ENCODE measurements around the gene SRD5A1.

Gene SRD5A1

DNA sequence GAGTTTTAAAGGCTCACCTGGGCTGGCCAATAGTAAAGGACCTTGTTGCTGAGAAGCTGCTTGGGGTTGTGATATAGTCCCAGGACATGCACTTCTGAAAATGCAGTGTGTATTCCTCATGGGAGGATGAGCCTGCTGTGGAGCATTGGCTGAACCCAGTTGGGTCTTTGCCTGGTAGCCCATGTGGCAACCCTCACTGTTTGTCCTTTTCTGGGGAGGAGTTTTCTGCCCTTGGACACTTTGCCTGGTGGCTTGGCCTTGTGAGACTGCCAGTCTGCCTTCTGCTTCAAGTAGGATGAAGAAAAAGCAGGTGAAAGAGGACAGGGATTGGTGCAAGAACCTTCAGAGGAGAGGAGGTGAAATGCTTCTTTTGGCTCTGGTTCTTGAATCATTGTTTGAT lies 84.0 kb downstream of the SRD5A1 start:
- H3K4me3 ChIP-seq (ENCODE audit: low read depth, low read length), result no peak overlapping the region
- TF ChIP-seq, protein P1, sequence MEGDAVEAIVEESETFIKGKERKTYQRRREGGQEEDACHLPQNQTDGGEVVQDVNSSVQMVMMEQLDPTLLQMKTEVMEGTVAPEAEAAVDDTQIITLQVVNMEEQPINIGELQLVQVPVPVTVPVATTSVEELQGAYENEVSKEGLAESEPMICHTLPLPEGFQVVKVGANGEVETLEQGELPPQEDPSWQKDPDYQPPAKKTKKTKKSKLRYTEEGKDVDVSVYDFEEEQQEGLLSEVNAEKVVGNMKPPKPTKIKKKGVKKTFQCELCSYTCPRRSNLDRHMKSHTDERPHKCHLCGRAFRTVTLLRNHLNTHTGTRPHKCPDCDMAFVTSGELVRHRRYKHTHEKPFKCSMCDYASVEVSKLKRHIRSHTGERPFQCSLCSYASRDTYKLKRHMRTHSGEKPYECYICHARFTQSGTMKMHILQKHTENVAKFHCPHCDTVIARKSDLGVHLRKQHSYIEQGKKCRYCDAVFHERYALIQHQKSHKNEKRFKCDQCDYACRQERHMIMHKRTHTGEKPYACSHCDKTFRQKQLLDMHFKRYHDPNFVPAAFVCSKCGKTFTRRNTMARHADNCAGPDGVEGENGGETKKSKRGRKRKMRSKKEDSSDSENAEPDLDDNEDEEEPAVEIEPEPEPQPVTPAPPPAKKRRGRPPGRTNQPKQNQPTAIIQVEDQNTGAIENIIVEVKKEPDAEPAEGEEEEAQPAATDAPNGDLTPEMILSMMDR (IDR thresholded peaks at IDR 0.05; ENCODE audit: low read depth, low read length), result no peak
- DNase-seq (ENCODE audit: low read depth, low spot score), result no peak
- in situ Hi-C loops (cut with HindIII; ENCODE audit: low sequenced_read_pairs), result no loop called here

DNA sequence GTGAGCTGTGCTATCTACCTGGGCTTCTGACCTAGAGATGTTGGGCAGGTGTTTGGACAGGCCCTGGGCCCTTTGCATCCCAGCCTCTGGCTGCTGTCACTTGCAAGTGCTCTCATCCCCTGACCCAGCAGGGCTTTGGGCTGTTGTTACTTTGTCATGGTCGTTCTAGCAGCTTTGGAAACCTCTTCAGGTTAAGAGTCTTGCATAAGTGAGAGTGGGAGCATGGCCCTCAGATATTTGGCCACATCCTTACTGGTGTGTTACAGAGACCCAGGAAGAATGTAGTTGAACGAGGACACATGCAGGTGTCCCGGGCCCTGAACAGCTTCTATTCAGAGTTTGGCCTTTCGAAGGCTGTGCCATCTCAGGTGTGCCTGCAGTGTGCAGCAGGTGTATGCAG lies 84.4 kb downstream of the SRD5A1 start:
- no peak overlapping the region for H3K4me3 ChIP-seq (ENCODE audit: low read depth, low read length)
- no peak for DNase-seq (ENCODE audit: low read depth, low spot score)
- in situ Hi-C loops (cut with HindIII; ENCODE audit: low sequenced_read_pairs), result no loop called here
- TF ChIP-seq, protein P1 (IDR thresholded peaks at IDR 0.05; ENCODE audit: low read depth, low read length), result no peak

DNA sequence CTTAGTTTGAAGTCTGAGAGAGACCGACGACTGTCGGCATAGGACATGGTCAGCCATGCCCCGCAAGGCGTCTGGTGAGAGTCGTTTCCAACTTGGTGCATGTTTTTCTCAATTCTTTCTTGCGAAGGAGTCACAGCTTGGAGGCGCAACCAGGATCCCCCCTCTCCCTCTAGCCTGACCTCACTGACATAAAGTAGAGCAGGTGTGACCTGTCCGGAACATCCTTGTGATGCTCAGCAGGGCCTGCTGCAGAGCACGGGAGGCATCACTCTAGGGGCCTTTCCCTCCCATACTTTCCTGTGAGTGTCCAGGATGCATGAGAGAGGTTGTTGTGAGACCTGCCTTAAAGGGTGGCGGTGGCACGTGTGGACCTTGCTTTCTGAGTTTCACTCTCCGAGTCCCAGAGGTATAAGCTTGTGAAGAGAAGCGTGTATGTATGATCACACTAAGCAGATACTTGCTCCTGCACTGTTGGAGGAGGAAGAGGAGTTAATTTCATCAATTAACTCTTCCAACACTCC lies 85.0 kb downstream of the SRD5A1 start:
- no peak overlapping the region for H3K4me3 ChIP-seq (ENCODE audit: low read depth, low read length)
- in situ Hi-C loops (cut with HindIII; ENCODE audit: low sequenced_read_pairs), result no loop called here
- no peak for DNase-seq (ENCODE audit: low read depth, low spot score)
- TF ChIP-seq, protein P1 (IDR thresholded peaks at IDR 0.05; ENCODE audit: low read depth, low read length), result no peak

DNA sequence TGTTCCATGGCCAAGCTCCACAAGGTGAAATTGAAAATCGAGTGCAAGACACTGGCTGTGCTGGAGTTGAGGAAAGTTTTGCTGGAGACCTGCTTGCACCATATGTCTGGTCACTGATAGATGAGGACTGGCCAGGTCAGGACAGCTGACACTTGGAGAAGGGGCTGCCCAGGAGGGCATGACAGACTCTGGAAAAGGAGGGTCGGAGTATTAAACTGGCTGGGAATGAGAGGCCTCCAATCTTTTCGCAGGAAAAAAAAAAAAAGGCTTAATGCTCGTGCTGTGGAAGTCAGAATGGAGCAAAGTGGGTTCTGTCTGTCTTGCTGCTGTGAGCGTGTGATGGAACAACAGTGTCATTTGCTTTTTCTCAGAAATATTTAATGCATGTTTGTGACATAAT lies 85.5 kb downstream of the SRD5A1 start:
- no peak for DNase-seq (ENCODE audit: low read depth, low spot score)
- in situ Hi-C loops (cut with HindIII; ENCODE audit: low sequenced_read_pairs), result no loop called here
- TF ChIP-seq, protein P1 (IDR thresholded peaks at IDR 0.05; ENCODE audit: low read depth, low read length), result no peak
- H3K4me3 ChIP-seq (ENCODE audit: low read depth, low read length), result no peak overlapping the region

DNA sequence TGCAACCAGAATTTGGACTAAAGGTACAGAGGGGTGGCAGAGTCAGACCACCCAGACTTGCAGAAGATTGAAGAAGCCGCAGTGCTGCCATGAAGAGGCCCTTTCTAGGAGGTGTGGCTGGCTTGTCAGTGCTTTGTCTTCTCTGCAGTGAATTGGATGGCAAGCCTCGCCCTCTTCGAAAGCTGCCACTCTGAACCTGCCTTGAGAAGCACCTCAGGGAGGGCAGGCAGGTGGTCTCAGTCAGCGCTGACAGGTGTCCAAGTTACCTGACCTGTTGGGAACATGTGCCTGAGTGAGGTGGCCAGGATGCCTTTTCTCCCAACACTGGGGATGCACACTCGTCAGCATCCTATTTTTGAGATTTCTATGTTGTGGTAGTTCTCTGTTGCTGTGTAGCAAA lies 86.2 kb downstream of the SRD5A1 start:
- in situ Hi-C loops (cut with HindIII; ENCODE audit: low sequenced_read_pairs), result no loop called here
- TF ChIP-seq, protein P1 (IDR thresholded peaks at IDR 0.05; ENCODE audit: low read depth, low read length), result no peak
- no peak for DNase-seq (ENCODE audit: low read depth, low spot score)
- H3K4me3 ChIP-seq (ENCODE audit: low read depth, low read length), result no peak overlapping the region

DNA sequence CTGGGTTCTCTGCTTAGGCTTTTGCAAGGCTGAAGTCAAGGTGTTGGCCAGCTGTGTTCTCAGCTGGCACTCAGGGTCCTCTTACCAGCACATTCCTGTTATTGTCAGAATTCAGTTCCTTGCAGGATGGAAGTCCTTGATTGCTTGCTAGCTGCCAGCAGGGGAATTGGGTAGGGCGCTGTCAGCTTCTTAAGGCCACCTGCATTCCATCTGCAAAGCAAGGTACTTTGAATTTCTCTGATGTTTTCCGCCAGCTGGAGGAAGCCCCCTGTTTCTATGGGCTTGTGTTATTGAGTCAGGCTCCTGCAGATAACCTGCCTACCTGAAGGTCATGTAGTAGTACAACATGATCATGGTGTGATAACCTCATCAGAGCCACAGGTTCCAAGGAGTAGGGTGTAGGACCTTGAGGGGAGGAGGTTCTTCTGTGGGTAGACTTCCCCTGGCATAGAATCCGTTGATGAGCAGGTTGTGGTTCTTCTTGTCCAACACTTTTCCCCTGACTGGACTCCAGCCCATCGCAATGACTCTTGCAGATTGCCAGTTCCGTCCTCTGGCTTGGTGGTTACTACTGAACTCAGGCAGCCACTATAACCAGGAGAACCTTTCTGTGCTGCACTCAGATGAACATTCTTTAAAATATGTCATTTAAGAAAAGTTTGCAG lies 86.8 kb downstream of the SRD5A1 start:
- H3K4me3 ChIP-seq (ENCODE audit: low read depth, low read length), result no peak overlapping the region
- TF ChIP-seq, protein P1 (IDR thresholded peaks at IDR 0.05; ENCODE audit: low read depth, low read length), result no peak
- no peak for DNase-seq (ENCODE audit: low read depth, low spot score)
- in situ Hi-C loops (cut with HindIII; ENCODE audit: low sequenced_read_pairs), result no loop called here

Measured in astrocyte of the spinal cord (primary cell).